Measurements from ENCODE around the gene ABHD14A.

- no peak for TF ChIP-seq EZH2phosphoT487 (conservative IDR thresholded peaks at IDR 0.05; ENCODE audit: low read length)
- no peak for TF ChIP-seq CTCF (IDR thresholded peaks at IDR 0.05; ENCODE audit: insufficient read depth, low read length, poor library complexity, severe bottlenecking)
Observed at GRCh38 chr3:52022323-52023100, 47.6 kb downstream of the ABHD14A start.

Data from SU-DHL-6 (cell line).